Fibroblast of gingiva (primary cell): Measurements from ENCODE around the gene HBB.
A peak's percentile ranks its signal among the peaks of the same experiment; 100 is the strongest.
"Not testable (repeated sequence)": the region's sequence is repeated elsewhere in the genome, so short reads cannot be mapped to it uniquely, and the experiment has no call there.

Source experiments
- DNase-seq: peaks from one replicate; pipeline ENCODE4 v3.0.0-alpha.2; 2011; ENCODE audit warnings: low read depth

HBB gene

GRCh38 chr11:5226732-5227310 is at the start of gene HBB:
Gene HBB, minus strand, starts transcription at chr11:5227071. Its CDS starts 50 bp downstream, at chr11:5227021.
- no peak for DNase-seq

GRCh38 chr11:5275369-5276110 is 48.7 kb upstream of the HBB start:
- no peak for DNase-seq

GRCh38 chr11:5274395-5274794 is 47.5 kb upstream of the HBB start:
- DNase-seq = no peak

- DNase-seq = no peak
Observed at GRCh38 chr11:5272395-5273017, 45.6 kb upstream of the HBB start.

- DNase-seq = no peak
Observed at GRCh38 chr11:5269715-5270147, 42.9 kb upstream of the HBB start, which contains the start of gene HBE1. Gene HBE1, minus strand, starts transcription at chr11:5269945. Its CDS starts 55 bp downstream, at chr11:5269890.

- DNase-seq = no peak
Observed at GRCh38 chr11:5267033-5267563, 40.2 kb upstream of the HBB start.

- DNase-seq = no peak
Observed at GRCh38 chr11:5266609-5267008, 39.7 kb upstream of the HBB start.

GRCh38 chr11:5265832-5266231 is 39.0 kb upstream of the HBB start:
- no peak for DNase-seq

- DNase-seq = no peak
Observed at GRCh38 chr11:5258543-5259262, 31.8 kb upstream of the HBB start.

- DNase-seq = no peak
Observed at GRCh38 chr11:5257296-5257695, 30.4 kb upstream of the HBB start.

GRCh38 chr11:5254646-5255413 is 28.0 kb upstream of the HBB start, which contains the start of gene HBG2:
Gene HBG2, minus strand, starts transcription at chr11:5254781. Its CDS starts 53 bp downstream, at chr11:5254728.
- DNase-seq = peak; percentile 32

GRCh38 chr11:5254023-5254422 is 27.2 kb upstream of the HBB start:
- not testable (repeated sequence) for DNase-seq

GRCh38 chr11:5253440-5253839 is 26.6 kb upstream of the HBB start:
- DNase-seq = not testable (repeated sequence)

GRCh38 chr11:5252919-5253265 is 26.0 kb upstream of the HBB start:
- DNase-seq = no peak

GRCh38 chr11:5252192-5252918 is 25.5 kb upstream of the HBB start:
- DNase-seq = no peak

- DNase-seq = no peak
Observed at GRCh38 chr11:5251746-5252145, 24.9 kb upstream of the HBB start.

GRCh38 chr11:5250543-5251204 is 23.8 kb upstream of the HBB start:
- DNase-seq = no peak

- peak; percentile 8 for DNase-seq
Observed at GRCh38 chr11:5249807-5250396, 23.0 kb upstream of the HBB start, which contains the start of gene HBG1. Gene HBG1, minus strand, starts transcription at chr11:5249857. Its CDS starts 53 bp downstream, at chr11:5249804.

- not testable (repeated sequence) for DNase-seq
Observed at GRCh38 chr11:5248498-5248897, 21.6 kb upstream of the HBB start.
